ENCODE data around the gene METTL21C. TPM values are rescaled to one million over a fixed set of nuclear protein-coding genes. Genes with fewer than 3 reads are reported as not detected.

The METTL21C gene
- total RNA-seq, 1 donor from 2014 or later: not detected

- DNase-seq (ENCODE audit: low read depth): no peak
- TF ChIP-seq, protein P1, sequence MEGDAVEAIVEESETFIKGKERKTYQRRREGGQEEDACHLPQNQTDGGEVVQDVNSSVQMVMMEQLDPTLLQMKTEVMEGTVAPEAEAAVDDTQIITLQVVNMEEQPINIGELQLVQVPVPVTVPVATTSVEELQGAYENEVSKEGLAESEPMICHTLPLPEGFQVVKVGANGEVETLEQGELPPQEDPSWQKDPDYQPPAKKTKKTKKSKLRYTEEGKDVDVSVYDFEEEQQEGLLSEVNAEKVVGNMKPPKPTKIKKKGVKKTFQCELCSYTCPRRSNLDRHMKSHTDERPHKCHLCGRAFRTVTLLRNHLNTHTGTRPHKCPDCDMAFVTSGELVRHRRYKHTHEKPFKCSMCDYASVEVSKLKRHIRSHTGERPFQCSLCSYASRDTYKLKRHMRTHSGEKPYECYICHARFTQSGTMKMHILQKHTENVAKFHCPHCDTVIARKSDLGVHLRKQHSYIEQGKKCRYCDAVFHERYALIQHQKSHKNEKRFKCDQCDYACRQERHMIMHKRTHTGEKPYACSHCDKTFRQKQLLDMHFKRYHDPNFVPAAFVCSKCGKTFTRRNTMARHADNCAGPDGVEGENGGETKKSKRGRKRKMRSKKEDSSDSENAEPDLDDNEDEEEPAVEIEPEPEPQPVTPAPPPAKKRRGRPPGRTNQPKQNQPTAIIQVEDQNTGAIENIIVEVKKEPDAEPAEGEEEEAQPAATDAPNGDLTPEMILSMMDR (conservative IDR thresholded peaks at IDR 0.05; ENCODE audit: low read depth, low read length): no peak
Observed at GRCh38 chr13:102704238-102705058, 9.6 kb upstream of the METTL21C start.

DNA sequence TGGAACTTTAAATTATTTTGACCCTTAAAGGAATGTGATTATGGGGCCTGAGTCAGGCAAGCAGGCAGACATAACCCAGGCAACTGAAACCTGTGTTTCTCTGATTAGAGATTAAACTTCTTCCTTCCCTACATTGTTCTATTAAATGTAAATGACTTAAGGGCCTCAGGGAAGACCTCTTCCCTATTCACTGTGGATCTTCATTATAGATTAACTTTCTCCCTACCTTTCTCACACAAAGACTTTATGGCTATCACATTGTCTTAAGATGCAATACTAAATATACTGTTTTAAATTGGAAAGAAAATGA lies 8.8 kb upstream of the METTL21C start:
- TF ChIP-seq, protein P1 (conservative IDR thresholded peaks at IDR 0.05; ENCODE audit: low read depth, low read length): no peak
- no peak for DNase-seq (ENCODE audit: low read depth)
- H3K4me3 ChIP-seq (ENCODE audit: low read depth, low read length): no peak overlapping the region

More at GRCh38 chr13:102704238-102705058, 9.6 kb upstream of the METTL21C start:
- no peak overlapping the region for H3K4me3 ChIP-seq (ENCODE audit: low read depth, low read length)

DNA sequence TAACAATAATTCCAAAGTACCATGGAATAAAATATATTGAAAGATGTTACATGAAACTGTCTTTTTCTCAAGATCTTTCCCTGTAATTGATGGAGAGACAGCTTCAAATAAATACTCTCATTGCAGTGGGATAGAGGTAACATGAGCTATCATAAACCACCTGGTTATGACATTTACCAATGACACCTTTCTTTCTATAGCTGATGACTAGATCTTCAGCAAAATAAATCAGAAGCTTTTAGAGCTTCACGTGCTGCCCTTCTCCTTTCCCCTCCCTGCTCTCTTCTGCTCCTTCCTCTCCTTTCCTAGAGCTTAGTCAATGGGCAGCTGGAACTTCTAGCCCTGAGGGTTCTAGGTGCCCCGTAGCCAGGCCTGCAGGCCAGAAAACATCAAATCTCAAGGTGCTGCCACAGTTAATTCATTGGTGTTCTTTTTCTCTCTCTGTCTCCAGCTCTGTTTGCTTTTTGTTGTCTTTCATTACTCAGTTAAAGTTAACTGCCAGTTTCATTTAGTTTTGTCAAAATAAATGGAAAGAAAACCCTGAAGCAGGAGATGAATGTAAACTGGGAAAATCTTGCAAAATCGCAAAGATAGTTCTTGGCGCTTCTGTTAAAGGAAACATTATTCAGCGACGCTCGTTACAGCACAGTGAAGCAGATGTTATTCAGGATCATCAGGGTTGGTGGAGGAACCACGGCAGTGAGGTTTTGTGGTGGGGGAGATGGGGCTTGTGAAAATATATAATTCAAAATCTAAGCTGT lies 8.3 kb upstream of the METTL21C start:
- no peak overlapping the region for H3K4me3 ChIP-seq (ENCODE audit: low read depth, low read length)
- TF ChIP-seq, protein P1 (conservative IDR thresholded peaks at IDR 0.05; ENCODE audit: low read depth, low read length): no peak
- no peak for DNase-seq (ENCODE audit: low read depth)

- TF ChIP-seq, protein P1 (conservative IDR thresholded peaks at IDR 0.05; ENCODE audit: low read depth, low read length): no peak
- DNase-seq (ENCODE audit: low read depth): no peak
- no peak overlapping the region for H3K4me3 ChIP-seq (ENCODE audit: low read depth, low read length)
Observed at GRCh38 chr13:102701331-102701730, 6.5 kb upstream of the METTL21C start.

- DNase-seq (ENCODE audit: low read depth): no peak
- TF ChIP-seq, protein P1 (conservative IDR thresholded peaks at IDR 0.05; ENCODE audit: low read depth, low read length): no peak
- H3K4me3 ChIP-seq (ENCODE audit: low read depth, low read length): no peak overlapping the region
Observed at GRCh38 chr13:102700088-102701031, 5.5 kb upstream of the METTL21C start.

DNA sequence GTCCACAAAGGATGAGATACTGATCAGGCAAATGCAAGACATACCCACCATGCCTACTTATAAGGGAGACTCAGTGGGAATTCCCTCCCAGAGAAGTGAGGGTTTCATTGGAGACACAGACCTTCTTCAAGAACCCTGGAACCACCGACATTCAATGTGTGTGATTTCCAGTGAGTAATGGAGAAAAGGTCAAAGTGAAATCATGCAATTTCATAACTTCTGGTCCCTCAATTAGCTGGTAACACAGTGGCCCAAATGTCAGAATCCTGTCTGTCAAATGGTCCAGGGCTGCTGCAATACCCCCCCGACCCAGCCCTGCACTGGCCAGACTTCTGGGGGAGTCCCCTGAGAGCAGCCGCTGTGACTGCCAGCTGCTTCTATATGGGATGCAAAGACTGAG lies 4.7 kb upstream of the METTL21C start:
- no peak for DNase-seq (ENCODE audit: low read depth)
- H3K4me3 ChIP-seq (ENCODE audit: low read depth, low read length): no peak overlapping the region
- TF ChIP-seq, protein P1 (conservative IDR thresholded peaks at IDR 0.05; ENCODE audit: low read depth, low read length): no peak

Data from epithelial cell of proximal tubule (primary cell).